ENCODE results near the gene NT5C3A. TPM values are rescaled to one million over a fixed set of nuclear protein-coding genes. Genes with fewer than 3 reads are reported as not detected.

NT5C3A gene
- total RNA-seq, 2 experiments from 2014 or later: 31.5 to 33.3 TPM

DNA sequence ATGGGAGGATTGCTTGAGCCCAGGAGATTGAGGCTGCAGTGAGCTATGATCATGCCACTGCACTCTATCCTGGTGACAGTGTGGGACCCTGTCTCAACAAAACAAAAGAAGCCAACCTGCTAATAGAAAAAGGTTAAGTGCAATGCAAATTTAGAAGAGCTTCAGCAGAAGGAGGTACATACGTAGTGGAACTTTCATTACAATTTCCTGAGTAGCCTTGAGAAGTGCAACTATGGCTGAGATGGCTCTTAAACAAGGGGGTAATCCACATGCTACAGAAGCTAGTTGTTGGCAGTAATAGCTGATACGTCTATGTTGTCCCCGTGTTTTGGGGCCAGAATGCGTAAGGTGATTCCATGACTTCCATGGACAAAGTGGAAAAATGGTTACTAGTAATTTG is 10.7 kb upstream of the NT5C3A start:
- no peak for ATAC-seq (ENCODE audit: poor library complexity)
- Mint-ChIP-seq H3K9me3 (peaks cover 4% of the 10 kb centered on the region), H3K36me3 (ENCODE audit: low read depth) (no peaks in the 10 kb centered on the region), H3K4me3 (no peak overlapping the region), H3K4me1 (ENCODE audit: low read depth) (peaks cover 15% of the 10 kb centered on the region), H3K27me3 (peaks cover 23% of the 10 kb centered on the region), H3K27ac (no peak overlapping the region)
- intact Hi-C loops (cut with DNase I, micrococcal nuclease): no loop called here
- Histone ChIP-seq H3K9me3 (ENCODE audit: control insufficient read depth in 1 of 2, insufficient read depth in 1 of 2, low read length in 2 of 2) (peaks cover 9 to 10% of the 10 kb centered on the region in 2 experiments), H3K4me1 (ENCODE audit: insufficient read depth, low read length) (peaks cover 12% of the 10 kb centered on the region), H3K4me3 (ENCODE audit: low read length) (no peak overlapping the region), H3K27me3 (ENCODE audit: control insufficient read depth in 1 of 2, insufficient read depth in 2 of 2, low read length in 2 of 2) (peaks cover 0 to 5% of the 10 kb centered on the region in 2 experiments), H3K36me3 (ENCODE audit: insufficient read depth, low read length) (no peaks in the 10 kb centered on the region), H3K27ac (ENCODE audit: low read depth in 1 of 2, low read length in 2 of 2) (no peak overlapping the region)
- ChIA-PET CTCF (interaction anchor here (3.4 kb wide), 1 partner anchor 35 kb away, joined by 9 read pairs; the partner anchor contains the start of gene RP9), POLR2A (interaction anchor here (1.0 kb wide), 1 partner anchor 10 kb away, joined by 5 read pairs; the partner anchor contains the start of gene NT5C3A)
- TF ChIP-seq, protein P1, sequence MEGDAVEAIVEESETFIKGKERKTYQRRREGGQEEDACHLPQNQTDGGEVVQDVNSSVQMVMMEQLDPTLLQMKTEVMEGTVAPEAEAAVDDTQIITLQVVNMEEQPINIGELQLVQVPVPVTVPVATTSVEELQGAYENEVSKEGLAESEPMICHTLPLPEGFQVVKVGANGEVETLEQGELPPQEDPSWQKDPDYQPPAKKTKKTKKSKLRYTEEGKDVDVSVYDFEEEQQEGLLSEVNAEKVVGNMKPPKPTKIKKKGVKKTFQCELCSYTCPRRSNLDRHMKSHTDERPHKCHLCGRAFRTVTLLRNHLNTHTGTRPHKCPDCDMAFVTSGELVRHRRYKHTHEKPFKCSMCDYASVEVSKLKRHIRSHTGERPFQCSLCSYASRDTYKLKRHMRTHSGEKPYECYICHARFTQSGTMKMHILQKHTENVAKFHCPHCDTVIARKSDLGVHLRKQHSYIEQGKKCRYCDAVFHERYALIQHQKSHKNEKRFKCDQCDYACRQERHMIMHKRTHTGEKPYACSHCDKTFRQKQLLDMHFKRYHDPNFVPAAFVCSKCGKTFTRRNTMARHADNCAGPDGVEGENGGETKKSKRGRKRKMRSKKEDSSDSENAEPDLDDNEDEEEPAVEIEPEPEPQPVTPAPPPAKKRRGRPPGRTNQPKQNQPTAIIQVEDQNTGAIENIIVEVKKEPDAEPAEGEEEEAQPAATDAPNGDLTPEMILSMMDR (IDR thresholded peaks at IDR 0.05): no peak
- DNase-seq: no peak

DNA sequence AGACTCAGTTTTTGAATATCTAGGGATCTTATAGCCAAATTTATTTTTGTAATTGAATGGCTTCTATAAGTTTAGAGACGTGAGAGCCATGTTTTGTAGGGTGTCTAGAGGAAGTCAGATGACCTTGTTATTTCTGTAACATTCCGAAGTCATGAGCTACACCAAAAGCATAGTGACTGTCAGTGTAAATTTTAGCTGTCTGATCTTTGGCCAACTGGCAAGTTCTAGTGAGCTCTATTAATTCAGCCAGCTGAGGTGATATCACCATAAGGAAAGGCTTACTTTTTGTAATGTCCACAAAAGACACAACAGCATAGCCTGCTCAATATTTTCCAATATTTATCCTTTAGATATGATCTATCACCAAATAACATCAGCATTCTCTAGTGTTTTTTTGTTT is 9.9 kb upstream of the NT5C3A start:
- Mint-ChIP-seq H3K27ac (no peak overlapping the region), H3K4me1 (ENCODE audit: low read depth) (peaks cover 11% of the 10 kb centered on the region), H3K36me3 (ENCODE audit: low read depth) (no peaks in the 10 kb centered on the region), H3K9me3 (peaks cover 4% of the 10 kb centered on the region), H3K4me3 (no peak overlapping the region), H3K27me3 (peaks cover 23% of the 10 kb centered on the region)
- Histone ChIP-seq H3K27me3 (ENCODE audit: control insufficient read depth in 1 of 2, insufficient read depth in 2 of 2, low read length in 2 of 2) (peaks cover 0 to 5% of the 10 kb centered on the region in 2 experiments), H3K4me3 (ENCODE audit: low read length) (no peak overlapping the region), H3K4me1 (ENCODE audit: insufficient read depth, low read length) (peaks cover 9% of the 10 kb centered on the region), H3K36me3 (ENCODE audit: insufficient read depth, low read length) (no peaks in the 10 kb centered on the region), H3K27ac (ENCODE audit: low read depth in 1 of 2, low read length in 2 of 2) (no peak overlapping the region), H3K9me3 (ENCODE audit: control insufficient read depth in 1 of 2, insufficient read depth in 1 of 2, low read length in 2 of 2) (peaks cover 9 to 10% of the 10 kb centered on the region in 2 experiments)
- DNase-seq (no peak), ATAC-seq (ENCODE audit: poor library complexity) (no peak)
- TF ChIP-seq, protein P1 (IDR thresholded peaks at IDR 0.05): no peak
- intact Hi-C loops (cut with DNase I, micrococcal nuclease): no loop called here
- CTCF ChIA-PET: interaction anchor here (3.4 kb wide), 1 partner anchor 35 kb away, joined by 9 read pairs; the partner anchor contains the start of gene RP9
- POLR2A ChIA-PET: no interaction called here

DNA sequence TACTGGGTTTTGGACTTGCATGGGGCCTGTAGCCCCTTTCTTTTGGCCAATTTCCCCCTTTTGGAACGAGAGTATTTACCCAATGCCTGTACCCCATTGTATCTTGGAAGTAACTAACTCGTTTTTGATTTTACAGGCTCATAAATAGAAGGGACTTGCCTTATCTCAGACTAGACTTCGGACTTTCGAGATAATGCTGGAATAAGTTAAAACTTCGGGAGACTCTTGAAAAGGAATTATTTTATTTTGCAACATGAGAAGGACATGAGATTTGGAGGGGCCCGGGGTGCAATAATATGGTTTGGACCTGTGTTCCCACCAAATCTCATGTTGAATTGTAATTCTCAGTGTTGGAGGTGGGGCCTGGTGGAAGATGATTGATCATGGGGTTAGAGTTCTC is 8.3 kb upstream of the NT5C3A start:
- Histone ChIP-seq H3K27ac (ENCODE audit: low read depth in 1 of 2, low read length in 2 of 2) (no peak overlapping the region), H3K4me1 (ENCODE audit: insufficient read depth, low read length) (no peaks in the 10 kb centered on the region), H3K4me3 (ENCODE audit: low read length) (no peak overlapping the region), H3K36me3 (ENCODE audit: insufficient read depth, low read length) (no peaks in the 10 kb centered on the region), H3K9me3 (ENCODE audit: control insufficient read depth in 1 of 2, insufficient read depth in 1 of 2, low read length in 2 of 2) (peaks cover 9 to 10% of the 10 kb centered on the region in 2 experiments), H3K27me3 (ENCODE audit: control insufficient read depth in 1 of 2, insufficient read depth in 2 of 2, low read length in 2 of 2) (peaks cover 0 to 5% of the 10 kb centered on the region in 2 experiments)
- CTCF ChIA-PET: no interaction called here
- Mint-ChIP-seq H3K36me3 (ENCODE audit: low read depth) (no peaks in the 10 kb centered on the region), H3K4me3 (no peak overlapping the region), H3K27ac (no peak overlapping the region), H3K27me3 (peaks cover 23% of the 10 kb centered on the region), H3K4me1 (ENCODE audit: low read depth) (no peaks in the 10 kb centered on the region), H3K9me3 (peaks cover 9% of the 10 kb centered on the region)
- ATAC-seq (ENCODE audit: poor library complexity) (no peak), DNase-seq (no peak)
- POLR2A ChIA-PET: no interaction called here
- TF ChIP-seq, protein P1 (IDR thresholded peaks at IDR 0.05): no peak
- intact Hi-C loops (cut with DNase I, micrococcal nuclease): no loop called here

All from CD4-positive, alpha-beta T cell (primary cell).